Left lung (tissue), 10 donors: ENCODE results near the gene WDR47. TPM values are rescaled to one million over a fixed set of nuclear protein-coding genes. Genes with fewer than 3 reads are reported as not detected.
"Not testable (repeated sequence)": the region's sequence is repeated elsewhere in the genome, so short reads cannot be mapped to it uniquely, and the experiment has no call there.

Experiments
- ATAC-seq: fragments of 200-7000 bp; cut with Tn5 transposase; one replicate; pipeline ENCODE4 v1.9.1; 2020; ENCODE audit warnings: moderate library complexity
- DNase-seq, 4 donors: peaks; one replicate each; pipeline ENCODE4 v3.0.0-alpha.2; 2013 to 2020
- H3K27ac ChIP-seq, 2 donors: fragments of 200-600 bp; sonication (generic) in 1 of 2; one replicate each; pipeline versions ENCODE4 v1.5.0 to v1.8.0; 2020 to 2021
- H3K27me3 ChIP-seq, 2 donors: fragments of 200-600 bp; sonication (generic) in 1 of 2; one replicate each; pipeline versions ENCODE4 v1.5.0 to v1.8.0; 2020 to 2021
- H3K36me3 ChIP-seq, 2 donors: fragments of 200-600 bp; sonication (generic) in 1 of 2; one replicate each; pipeline versions ENCODE4 v1.5.0 to v1.8.0; 2020 to 2021
- H3K4me1 ChIP-seq, 2 donors: fragments of 200-600 bp; one replicate each; pipeline ENCODE4 v1.8.0; 2021
- H3K4me3 ChIP-seq, 2 donors: fragments of 200-600 bp; sonication (generic) in 1 of 2; one replicate each; pipeline versions ENCODE4 v1.5.0 to v1.8.0; 2020 to 2021; ENCODE audit warnings: mild to moderate bottlenecking in 1 of 2
- H3K9me3 ChIP-seq, 2 donors: fragments of 200-600 bp; sonication (generic) in 1 of 2; one replicate each; pipeline versions ENCODE4 v1.5.0 to v1.8.0; 2020 to 2021
- CTCF ChIP-seq, 2 donors: fragments of 200-600 bp; sonication (generic) in 1 of 2; IDR thresholded peaks; one replicate each; pipeline versions ENCODE4 v1.5.0 to v1.8.0; 2021; ENCODE audit warnings: antibody characterized with exemption in 2 of 2
- intact Hi-C, 2 donors: fragments of 100-400 bp; cut with DNase I; formaldehyde crosslinking; loops; one replicate each; pipeline versions ENCODE4 v1.11.2 to v1.14.2; 2022
- polyA plus RNA-seq, 6 donors: library from polyadenylated mRNA; unstranded; fragments of 120-200 nt; gene quantifications; one replicate each; pipeline ENCODE4 v1.2.1, GENCODE V29; 2013; ENCODE audit not compliant: insufficient read length in 6 of 6
- total RNA-seq, 2 donors: library from RNA; stranded (reverse); fragmentation: NEBNext Ultra II Directional; extraction: Animal tissue kit (Norgen Biotek cat#: 25700); gene quantifications; one replicate each; pipeline ENCODE4 v1.2.1, GENCODE V29; 2021
- donor health status: DM: no; HTN: yes; CAD: no.
- donor health status: DM: no; HTN: no; CAD: no.

The WDR47 gene
- total and polyA plus RNA-seq, 8 donors: 14.1 to 18.5 (median 15.4) TPM

DNA sequence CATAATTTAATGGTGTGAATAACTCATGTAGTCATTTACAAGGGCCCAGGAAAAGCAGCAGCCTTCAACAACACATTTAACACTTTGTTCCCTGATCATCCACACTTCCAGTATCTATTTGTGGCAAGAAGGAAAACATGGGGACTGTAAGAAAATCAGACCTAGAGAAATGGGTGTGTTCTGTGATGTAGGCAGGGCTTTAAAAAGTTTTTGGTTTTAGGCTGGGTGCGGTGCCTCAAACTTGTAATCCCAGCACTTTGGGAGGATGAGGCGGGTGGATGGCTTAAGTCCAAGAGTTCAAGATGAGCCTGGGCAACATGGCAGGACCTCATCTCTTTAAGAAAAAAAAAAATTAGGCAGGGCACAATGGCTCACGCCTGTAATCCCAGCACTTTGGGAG is 14.2 kb upstream of the WDR47 start:
- intact Hi-C loops: no loop called here
- no peak for TF ChIP-seq CTCF (IDR thresholded peaks at IDR 0.05)

DNA sequence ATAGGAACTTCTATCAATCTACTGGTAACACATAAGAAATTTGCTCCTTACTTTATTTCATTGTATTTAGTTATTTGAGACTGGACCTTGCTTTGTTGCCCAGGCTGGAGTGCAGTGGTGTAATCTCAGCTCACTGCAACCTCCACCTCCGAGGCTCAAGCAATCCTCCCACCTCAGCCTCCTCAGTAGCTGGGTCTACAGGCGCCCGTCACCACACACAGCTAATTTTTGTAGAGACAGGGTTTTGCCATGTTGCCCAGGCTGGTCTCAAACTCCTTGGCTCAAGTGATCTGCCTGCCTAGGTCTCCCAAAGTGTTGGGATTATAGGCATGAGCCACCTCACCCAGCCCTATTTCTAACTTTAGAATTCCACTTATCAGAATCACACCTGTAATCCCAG is 10.2 kb upstream of the WDR47 start:
- H3K27ac ChIP-seq, H3K36me3 ChIP-seq, H3K4me3 ChIP-seq, DNase-seq, H3K27me3 ChIP-seq, intact Hi-C loops, ATAC-seq, H3K9me3 ChIP-seq, H3K4me1 ChIP-seq: not testable (repeated sequence)

More for the DNA sequence above, 14.2 kb upstream of the WDR47 start:
- DNase-seq (no peak), ATAC-seq (no peak)
- Histone ChIP-seq H3K27me3 (no peaks in the 10 kb centered on the region), H3K4me1 (no peaks in the 10 kb centered on the region), H3K36me3 (no peaks in the 10 kb centered on the region), H3K9me3 (no peaks in the 10 kb centered on the region), H3K27ac (no peak overlapping the region), H3K4me3 (no peak overlapping the region)

- TF ChIP-seq CTCF (IDR thresholded peaks at IDR 0.05): no peak
- no peaks in the 10 kb centered on the region for H3K27me3 ChIP-seq
- no peaks in the 10 kb centered on the region for H3K4me1 ChIP-seq
- no peak overlapping the region for H3K27ac ChIP-seq
- no peak for DNase-seq
- H3K36me3 ChIP-seq: no peaks in the 10 kb centered on the region
- no peak overlapping the region for H3K4me3 ChIP-seq
- ATAC-seq: no peak
- H3K9me3 ChIP-seq: no peaks in the 10 kb centered on the region
- intact Hi-C loops: no loop called here
Measured at GRCh38 chr1:109050228-109050995, 8.5 kb upstream of the WDR47 start.

DNA sequence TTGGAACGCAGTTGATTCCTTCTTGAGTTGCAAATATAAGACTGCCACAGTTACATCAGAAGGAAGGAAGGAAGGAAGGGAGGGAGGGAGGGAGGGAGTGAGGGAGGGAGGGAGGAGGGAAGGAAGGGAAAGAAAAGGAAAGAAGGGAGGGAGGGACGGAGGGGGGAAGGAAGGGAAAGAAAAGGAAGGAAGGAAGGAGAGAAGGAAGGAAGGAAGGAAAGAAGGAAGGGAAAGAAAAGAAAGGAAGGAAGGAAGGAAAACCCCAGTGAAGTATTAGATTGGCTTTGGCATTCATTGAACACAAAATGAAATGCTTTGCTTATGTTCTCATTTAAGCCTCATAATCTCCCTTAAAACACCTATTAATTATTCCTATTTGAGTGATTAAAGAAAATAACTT is 6.4 kb upstream of the WDR47 start:
- ATAC-seq (no peak), DNase-seq (no peak)
- TF ChIP-seq CTCF (IDR thresholded peaks at IDR 0.05): no peak
- Histone ChIP-seq H3K27me3 (no peaks in the 10 kb centered on the region), H3K36me3 (no peaks in the 10 kb centered on the region), H3K27ac (no peak overlapping the region), H3K4me3 (no peak overlapping the region), H3K9me3 (no peaks in the 10 kb centered on the region), H3K4me1 (no peaks in the 10 kb centered on the region)
- intact Hi-C loops: no loop called here

DNA sequence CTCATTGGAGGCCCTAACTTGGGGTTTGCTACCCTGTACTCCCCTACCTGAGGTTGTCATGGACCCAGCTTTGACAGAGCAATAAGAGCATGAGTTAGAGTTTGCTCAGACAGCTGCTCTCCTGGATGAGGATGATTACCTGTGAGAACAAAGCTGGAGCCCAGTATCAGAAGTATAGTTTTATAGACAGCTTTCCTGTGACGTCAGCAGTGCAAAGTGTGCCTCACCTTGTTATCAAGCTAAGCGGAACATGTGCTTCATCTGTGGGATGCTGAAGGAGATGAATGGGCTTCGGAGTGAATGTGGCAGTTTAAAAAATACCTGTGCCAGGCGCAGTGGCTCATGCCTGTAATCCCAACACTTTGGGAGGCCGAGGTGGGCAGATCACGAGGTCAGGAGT is 5.4 kb upstream of the WDR47 start:
- no peak for ATAC-seq
- Histone ChIP-seq H3K27me3 (no peaks in the 10 kb centered on the region), H3K4me1 (peaks cover 0 to 4% of the 10 kb centered on the region in 2 donors), H3K27ac (no peak overlapping the region), H3K9me3 (no peaks in the 10 kb centered on the region), H3K36me3 (no peaks in the 10 kb centered on the region), H3K4me3 (no peak overlapping the region)
- DNase-seq: no peak
- intact Hi-C loops: no loop called here
- no peak for TF ChIP-seq CTCF (IDR thresholded peaks at IDR 0.05)

DNA sequence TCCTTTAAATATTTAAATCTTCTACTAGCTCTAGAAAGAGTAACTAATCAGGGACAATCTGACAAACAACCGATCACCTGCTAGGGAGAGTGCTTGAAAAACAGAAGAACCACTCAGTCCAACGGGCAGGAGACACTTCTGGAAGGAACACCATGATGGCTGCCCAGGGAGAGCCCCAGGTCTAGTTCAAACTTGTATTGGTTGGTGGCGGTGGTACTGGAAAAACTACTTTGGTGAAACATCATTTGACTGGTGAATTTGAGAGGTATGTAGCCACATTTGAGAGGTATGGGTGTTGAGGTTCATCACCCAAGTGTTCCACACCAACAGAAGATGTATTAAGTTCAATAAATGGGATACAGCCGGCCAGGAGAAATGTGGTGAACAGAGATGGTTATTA is 4.8 kb upstream of the WDR47 start:
- ATAC-seq: no peak
- Histone ChIP-seq H3K4me1 (peaks cover 0 to 6% of the 10 kb centered on the region in 2 donors), H3K4me3 (no peak overlapping the region), H3K27me3 (no peaks in the 10 kb centered on the region), H3K27ac (no peak overlapping the region), H3K9me3 (no peaks in the 10 kb centered on the region), H3K36me3 (no peaks in the 10 kb centered on the region)
- intact Hi-C loops: no loop called here
- no peak for TF ChIP-seq CTCF (IDR thresholded peaks at IDR 0.05)
- no peak for DNase-seq
